GM10248 (cell line): ENCODE measurements around the gene NKD2.

Source experiments
- CTCF ChIA-PET: fragments of 300-600 bp; sonication (Branson Sonifier 250); formaldehyde crosslinking; extraction: SDS; loops from one replicate; lab custom pipeline; 2021; ENCODE audit warnings: antibody characterized with exemption; lab: Yijun Ruan, JAX
- POLR2A ChIA-PET: fragments of 350-650 bp; sonication (Branson Sonifier 250); formaldehyde crosslinking; extraction: SDS; loops from one replicate; lab custom pipeline; 2020; ENCODE audit warnings: antibody characterized with exemption; lab: Yijun Ruan, JAX
- DNase-seq: peaks from one replicate; pipeline ENCODE4 v3.0.0; 2012; ENCODE audit errors: extremely low spot score
- TF ChIP-seq, protein P1 (sequence below): IDR thresholded peaks from 2 replicates; pipeline ENCODE4 v1.5.1; 2012; ENCODE audit warnings: mild to moderate bottlenecking, low read depth; ENCODE audit errors: extremely low read depth, missing control alignments, control extremely low read depth

NKD2 gene, protein sequence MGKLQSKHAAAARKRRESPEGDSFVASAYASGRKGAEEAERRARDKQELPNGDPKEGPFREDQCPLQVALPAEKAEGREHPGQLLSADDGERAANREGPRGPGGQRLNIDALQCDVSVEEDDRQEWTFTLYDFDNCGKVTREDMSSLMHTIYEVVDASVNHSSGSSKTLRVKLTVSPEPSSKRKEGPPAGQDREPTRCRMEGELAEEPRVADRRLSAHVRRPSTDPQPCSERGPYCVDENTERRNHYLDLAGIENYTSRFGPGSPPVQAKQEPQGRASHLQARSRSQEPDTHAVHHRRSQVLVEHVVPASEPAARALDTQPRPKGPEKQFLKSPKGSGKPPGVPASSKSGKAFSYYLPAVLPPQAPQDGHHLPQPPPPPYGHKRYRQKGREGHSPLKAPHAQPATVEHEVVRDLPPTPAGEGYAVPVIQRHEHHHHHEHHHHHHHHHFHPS

GRCh38 chr5:1008451-1009358 is at the start of gene NKD2:
Gene NKD2, plus strand, starts transcription at chr5:1008802. Its CDS starts 256 bp downstream, at chr5:1009058.
- TF ChIP-seq, protein P1, sequence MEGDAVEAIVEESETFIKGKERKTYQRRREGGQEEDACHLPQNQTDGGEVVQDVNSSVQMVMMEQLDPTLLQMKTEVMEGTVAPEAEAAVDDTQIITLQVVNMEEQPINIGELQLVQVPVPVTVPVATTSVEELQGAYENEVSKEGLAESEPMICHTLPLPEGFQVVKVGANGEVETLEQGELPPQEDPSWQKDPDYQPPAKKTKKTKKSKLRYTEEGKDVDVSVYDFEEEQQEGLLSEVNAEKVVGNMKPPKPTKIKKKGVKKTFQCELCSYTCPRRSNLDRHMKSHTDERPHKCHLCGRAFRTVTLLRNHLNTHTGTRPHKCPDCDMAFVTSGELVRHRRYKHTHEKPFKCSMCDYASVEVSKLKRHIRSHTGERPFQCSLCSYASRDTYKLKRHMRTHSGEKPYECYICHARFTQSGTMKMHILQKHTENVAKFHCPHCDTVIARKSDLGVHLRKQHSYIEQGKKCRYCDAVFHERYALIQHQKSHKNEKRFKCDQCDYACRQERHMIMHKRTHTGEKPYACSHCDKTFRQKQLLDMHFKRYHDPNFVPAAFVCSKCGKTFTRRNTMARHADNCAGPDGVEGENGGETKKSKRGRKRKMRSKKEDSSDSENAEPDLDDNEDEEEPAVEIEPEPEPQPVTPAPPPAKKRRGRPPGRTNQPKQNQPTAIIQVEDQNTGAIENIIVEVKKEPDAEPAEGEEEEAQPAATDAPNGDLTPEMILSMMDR = peak; percentile 71
- ChIA-PET CTCF (interaction anchor here (0.8 to 2.1 kb wide), 6 partner anchors 10 to 159 kb away, joined by 3 to 6 read pairs (median 4); no protein-coding TSS in a partner anchor), POLR2A (no interaction called here)
- DNase-seq = peak; percentile 79

DNA sequence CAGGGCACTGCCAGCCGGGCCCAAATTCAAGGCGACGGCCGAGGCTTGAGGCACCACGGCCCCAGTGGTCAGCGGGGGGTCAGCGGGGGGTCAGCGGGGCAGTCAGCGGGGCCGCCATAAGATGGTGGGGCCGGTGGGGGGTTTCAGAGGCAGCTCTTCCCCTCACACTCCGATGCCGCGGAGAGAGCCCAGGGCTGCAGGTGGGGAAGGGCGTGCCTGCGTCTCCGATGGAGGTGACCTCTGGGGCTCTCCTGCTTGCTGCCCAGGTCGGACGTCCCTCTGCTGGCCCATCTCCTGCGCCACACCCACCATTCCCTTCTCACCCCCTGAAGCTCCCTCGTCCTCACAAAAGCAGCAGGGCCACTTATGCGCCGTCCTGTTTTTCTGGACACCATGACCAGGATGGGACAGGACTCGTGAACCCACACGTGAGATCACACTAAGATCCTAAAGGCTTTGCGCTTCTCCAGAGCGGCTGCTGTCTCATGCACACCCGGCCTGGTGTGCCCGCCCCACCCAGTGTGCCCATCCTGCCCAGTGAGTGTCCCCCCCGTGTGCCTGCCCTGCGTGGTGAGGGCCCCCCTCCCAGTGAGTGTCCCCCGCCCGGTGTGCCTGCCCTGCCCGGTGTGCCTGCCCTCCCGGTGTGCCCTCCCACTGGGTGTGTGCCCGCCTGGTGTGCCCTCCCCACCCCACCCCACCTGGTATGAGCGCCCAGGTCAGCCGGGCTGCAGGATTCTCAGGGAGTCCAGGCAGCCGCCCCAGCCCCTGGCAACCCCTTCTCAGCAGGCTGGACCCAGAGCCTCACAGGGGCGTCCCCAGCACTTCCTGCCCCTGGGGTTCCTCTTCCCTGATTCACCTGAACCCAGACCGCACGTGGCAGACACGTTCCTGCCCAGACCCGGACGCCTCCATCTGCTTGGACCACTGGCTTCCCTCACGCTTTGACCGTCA is 48.7 kb upstream of the NKD2 start:
- ChIA-PET POLR2A (no interaction called here), CTCF (interaction anchor here (1.2 kb wide), 1 partner anchor 14 kb away, joined by 3 read pairs; no protein-coding TSS in a partner anchor)
- no peak for DNase-seq
- TF ChIP-seq, protein P1 = no peak

GRCh38 chr5:960551-960950 is 48.1 kb upstream of the NKD2 start:
- no peak for DNase-seq
- TF ChIP-seq, protein P1 = no peak
- ChIA-PET CTCF (interaction anchor here (1.2 kb wide), 1 partner anchor 13 kb away, joined by 3 read pairs; no protein-coding TSS in a partner anchor), POLR2A (no interaction called here)

DNA sequence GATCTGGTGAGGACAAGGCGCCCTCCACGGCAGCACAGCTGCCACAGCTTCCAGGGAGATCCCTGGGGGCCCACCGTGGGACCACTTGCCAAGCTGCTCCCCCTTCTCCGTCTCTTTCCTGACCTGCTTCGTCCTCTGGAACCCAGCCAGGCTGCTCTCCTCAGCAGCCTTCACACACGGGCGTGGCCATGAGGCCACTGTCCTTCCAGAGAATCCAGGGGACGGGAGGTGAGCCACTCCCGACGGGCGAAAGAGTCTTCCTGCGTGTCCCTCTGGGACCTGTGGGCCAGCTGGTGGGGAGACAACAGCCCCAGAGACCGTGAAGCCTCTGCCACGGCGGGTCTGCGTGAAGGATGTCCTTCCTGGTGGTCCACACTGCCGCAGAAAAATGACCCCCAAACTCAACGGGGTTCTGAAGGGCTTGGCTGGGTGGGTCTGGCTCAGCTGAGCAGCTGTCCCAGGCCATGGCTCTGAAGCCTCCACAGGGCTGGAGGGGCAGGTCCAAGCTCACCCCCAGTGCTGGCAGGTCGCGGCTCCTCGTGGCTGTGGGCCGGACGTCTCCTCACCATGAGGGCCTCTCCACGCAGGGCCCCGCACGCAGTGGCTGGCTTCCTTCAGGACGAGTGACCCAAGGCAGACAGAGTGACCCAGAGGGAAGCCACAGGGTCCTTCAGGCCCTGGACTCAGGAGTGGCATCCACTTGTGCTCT is 47.4 kb upstream of the NKD2 start:
- no peak for DNase-seq
- ChIA-PET POLR2A (no interaction called here), CTCF (interaction anchor here (1.2 kb wide), 1 partner anchor 12 kb away, joined by 3 read pairs; no protein-coding TSS in a partner anchor)
- TF ChIP-seq, protein P1 = no peak

DNA sequence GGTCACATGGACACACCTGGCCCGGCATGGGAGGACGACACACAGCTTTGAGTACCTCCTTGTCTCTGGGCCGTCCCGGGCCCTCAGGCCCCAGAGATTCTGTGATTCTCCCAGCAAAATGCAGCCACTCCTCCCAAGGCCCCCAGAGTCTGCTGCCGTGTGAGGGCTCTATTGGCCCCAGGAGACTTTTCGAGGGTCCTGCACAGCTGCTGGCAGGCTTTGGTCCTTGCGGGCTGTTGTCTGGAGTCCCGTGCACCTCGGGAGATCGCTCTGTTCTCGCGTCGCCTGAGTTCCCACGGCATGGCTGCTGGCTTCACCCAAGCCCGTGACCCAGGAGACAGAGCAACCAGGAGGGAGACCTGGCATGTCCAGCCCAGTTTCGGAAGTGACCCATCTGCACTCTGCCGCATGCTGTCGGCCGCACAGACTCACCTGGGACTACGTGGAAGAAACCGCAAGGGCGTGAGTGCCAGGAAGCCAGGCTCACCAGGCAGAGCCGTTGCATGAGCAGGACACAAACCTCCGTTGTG is 46.8 kb upstream of the NKD2 start:
- POLR2A ChIA-PET = no interaction called here
- DNase-seq = no peak

More for the DNA sequence above, 46.8 kb upstream of the NKD2 start:
- CTCF ChIA-PET = no interaction called here
- TF ChIP-seq, protein P1 = no peak
